ENCODE measurements around the gene RABEP1.

The RABEP1 gene

DNA sequence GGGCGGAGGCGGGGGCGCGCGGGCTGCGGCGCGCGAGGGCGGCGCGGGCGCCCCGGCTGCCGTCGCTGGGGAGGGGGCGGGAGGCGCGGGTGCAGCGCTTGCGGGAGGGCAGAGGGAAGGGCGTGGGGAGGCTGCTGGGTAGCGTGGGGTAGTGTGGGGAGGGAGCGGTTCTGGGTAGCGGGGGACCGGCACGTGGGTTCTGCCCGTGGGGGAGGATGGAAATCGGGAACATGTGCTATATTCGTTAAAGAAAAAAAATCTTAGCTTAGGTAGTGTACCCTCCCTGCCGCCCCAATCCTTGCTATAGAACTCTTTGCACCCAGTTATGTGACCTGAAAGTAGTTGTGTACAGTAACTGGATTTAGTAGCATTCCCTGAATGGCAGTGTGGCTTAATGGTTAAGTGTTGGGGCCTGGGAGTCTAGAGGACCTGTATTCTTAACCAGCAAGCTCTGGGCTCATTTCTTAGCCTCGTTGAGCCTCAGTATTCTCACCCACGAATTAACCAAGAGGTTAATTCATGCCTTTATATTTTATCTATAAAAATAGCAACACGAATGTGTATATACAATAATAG is 646 bp downstream of the RABEP1 start:
- no peak for DNase-seq

DNA sequence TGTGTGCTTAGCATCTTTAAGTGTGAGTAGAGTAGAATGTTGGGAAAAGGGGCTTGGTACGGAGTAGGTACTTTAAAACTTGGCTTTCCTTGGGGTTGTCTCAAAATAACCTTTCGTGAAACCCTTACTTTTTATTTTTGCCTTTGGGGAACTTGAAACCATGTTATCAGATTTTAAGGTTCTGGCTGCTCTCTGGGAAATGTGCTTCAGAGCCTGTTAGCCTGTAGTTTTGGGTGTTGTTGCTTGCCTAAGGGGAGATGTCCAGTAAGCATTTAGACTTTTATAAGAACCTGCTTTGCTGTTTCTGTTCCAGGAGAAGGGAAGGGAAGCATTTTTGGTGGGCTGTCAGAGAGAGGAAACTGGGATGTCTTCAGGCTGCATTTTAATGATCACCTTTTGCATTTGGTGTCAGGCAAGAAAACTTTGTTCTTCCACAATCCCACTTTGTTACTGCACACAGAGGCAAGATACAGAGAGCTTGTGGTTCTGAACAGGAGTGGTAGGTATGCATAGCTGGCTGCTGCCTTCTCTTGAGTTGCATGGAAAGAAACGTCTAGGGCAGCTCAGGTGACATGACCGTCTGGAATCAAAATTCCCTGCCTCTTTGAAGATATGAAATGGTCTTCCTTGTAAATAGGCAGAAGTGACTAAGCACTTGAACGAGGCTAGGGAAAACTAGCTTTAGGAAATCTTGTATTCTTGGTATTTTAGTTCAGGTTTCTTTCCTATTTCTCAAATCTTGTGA is 1.7 kb downstream of the RABEP1 start:
- DNase-seq: no peak

DNA sequence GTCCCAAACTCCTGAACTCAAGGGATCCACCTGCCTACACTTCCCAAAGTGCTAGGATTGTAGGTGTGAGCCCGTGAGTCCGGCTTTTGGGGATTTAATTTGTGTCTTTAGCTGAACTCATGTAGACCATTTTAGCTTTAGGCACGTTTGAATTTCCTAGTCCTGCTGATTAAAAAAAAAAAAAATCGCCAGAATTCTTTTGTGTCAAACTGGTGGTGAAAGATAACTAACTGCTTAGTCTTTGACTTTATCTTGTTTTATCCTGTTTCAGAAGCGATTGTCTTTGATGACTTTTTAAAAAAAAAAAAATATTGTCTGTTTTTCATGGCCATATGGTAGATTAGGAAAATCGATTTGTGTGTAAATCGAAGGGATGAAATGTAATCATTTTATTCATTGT is 2.6 kb downstream of the RABEP1 start:
- DNase-seq: no peak

DNA sequence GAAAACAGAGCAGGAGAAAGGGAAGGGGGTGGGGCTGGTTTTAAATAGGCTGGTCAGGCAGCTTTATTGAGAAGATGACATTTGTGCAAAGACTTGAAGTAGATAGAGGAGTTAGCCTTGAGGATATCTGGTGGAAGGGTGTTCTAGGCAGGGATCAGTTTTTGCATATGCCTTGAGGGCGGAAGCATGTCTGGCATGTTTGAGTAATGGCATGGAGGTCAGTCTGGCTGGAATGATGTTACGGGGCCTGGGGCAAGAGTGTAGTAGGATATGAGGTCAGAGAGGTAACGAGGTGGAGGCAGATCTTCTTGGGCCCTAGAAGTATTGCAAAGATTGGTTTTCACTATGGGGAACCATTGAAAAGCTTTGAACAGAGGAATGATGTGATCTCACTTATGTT is 4.8 kb downstream of the RABEP1 start:
- no peak for DNase-seq

DNA sequence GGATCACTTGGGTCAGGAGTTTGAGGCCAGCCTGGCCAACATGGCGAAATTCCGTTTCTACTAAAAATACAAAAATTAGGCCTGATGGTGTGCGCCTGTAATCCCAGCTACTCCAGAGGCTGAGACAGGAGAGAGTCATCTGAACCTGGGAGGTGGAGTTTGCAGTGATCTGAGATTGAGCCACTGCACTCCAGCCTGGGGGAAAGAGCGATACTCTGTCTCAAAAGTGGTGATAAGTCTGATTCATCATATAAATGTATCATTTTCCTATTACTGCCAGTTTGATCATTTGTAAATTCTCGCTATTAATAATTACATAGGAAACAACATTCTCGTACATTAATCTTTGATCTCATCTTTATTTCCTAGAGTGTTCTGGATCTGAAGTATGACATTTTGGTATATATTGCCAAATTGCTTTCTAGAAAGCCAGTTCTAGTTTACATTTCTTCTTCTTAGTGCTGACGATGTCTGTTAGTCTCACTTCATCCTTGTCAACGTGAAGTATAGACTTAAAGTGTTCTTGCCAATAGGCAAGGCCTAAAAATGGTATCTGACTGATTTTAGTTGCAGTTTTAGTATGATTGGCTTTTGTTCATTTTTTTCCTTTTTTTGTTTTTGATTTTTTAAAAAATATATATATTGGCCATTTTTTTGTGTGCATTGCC is 9.7 kb downstream of the RABEP1 start:
- no peak for DNase-seq

DNA sequence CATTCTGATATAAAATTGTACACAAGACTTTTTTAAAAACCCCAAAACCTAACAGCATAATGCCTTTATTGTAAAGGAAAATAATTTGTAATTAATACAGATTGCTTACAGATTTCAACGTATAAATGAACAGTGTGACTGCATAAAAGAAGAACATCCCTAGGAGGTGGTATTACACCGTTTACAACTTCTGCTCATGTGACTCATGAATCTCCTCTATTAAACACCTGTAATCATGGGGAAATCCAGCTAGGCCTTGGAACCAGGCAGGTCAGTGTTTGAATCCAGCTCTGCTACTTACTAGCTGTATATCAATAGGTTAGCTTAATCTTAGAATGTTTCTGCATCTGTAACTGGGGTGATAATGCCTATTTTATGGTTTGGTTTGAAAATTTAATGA is 15.2 kb downstream of the RABEP1 start:
- DNase-seq: no peak

DNA sequence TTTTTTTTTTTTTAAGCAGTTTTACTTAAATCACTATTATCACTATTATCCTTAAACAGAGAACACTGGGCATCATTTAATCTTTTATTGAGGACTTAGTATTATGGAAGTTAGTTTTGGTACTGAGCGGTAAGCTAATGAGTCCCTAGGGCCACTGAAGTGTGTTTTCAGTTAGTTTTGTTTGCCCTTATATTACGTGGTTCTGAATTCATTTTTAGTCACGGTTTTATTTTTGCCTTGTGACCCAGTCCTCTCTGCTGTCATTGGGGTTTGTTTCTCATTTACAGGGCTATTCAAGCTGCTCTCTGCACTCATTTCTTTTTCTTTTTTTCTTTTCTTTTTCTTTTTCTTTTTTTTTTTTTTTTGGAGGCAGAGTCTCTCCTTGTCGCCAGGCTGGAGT is 17.3 kb downstream of the RABEP1 start:
- DNase-seq: no peak

DNA sequence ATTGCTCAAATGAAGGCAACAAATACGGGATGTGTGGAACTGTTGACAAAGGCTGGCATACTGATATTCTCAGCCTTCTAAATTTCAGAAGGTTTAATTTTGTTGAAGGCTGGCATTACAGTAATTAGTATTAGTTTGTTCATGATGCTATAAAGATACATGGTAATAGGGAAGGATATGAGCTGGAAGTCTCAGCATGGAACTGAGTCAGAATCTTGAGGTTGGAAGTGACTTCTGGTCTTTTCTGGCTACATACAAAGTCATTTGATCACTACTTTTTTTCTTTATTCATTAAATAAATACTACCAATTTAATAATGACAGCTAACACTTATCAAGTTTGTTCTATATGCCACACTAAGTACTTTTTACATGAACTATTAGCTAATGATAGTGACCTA is 22.6 kb downstream of the RABEP1 start:
- DNase-seq: no peak

DNA sequence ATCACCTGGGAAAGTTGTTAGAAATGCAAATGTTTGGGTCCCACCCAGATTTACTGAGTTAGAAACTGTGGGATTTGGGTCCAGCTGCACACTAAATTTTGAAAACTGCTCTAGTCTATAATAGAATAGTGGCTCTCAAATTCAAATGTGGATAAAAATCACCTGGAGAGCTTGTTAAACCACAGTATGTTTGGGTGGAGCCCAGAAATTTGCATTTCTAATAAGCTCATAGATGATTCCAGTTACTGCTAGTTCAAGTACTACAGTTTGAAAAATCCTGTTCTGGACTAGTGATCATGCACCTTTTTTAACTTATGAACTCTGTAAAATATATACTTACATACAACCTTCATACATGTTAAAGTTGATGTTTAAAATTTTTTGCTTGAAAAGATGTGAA is 27.8 kb downstream of the RABEP1 start:
- DNase-seq: no peak

DNA sequence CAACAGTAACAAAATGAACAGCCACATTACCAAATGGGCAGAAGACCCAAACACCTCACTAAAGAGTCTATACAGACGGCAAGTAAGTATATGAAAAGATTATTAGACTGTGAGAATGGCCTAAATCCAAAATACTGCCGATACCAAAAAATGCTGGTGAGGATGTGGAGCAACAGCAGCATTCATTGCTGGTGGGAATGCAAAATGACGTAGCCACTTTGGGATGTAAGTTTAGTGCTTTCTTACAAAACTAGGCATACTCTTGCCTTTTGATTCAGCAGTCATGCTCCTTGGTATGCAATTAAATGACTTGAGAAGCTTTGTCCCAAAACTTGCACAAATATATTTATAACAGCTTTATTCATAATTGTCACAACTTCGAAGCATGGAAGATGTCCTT is 43.8 kb downstream of the RABEP1 start:
- DNase-seq: no peak

DNA sequence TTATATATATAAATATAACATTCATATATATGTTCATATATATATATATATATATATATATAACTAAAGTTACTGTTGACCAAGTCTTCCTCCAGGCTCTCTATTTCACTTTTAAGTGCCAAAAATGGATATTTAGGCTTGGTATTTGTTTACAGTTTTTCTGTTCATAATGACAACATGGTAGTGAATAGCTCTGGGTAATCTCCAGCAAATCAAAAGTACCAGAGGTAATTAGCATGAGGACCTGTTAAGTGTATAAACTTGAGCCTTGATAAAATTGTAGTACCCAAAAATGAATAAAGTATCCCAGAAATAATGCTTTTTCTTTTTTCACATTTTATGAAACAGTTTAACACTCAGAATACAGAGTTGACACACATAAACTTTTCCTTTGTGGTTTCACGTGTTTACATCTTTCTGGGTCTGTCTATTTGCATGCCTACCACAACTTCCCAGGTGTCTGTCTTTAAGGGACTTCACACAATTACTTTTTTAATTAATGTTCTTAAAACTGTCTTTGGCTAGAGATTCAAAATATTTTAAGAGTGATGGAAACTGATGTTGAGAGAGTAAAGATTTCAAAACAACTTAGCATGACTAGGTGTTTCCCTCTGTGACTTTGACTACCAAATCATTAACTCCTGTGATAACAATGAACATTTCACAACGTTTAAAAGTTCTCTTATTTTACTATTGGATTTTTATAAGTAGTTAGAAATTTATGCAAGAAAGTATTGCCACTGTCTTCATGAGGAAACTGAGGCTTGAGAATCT is 47.9 kb downstream of the RABEP1 start:
- DNase-seq: peak; percentile 23

DNA sequence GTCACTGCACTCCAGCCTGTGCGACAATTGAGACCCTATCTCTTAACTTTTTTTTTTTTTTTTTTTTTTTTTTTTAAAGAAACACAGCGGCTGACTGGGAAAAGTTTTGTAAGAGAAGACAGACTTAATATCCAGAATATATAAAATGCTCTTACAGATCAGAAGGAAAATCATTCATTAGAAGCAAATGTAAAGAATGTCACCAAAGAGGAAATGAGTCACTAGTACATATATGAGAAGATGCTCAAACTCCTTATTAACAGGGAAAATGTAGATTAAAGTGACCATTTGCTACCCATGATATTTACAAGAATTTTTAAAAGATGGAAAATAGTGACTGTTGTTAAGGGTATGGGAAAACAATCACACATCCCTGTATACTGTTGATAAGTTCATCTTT is 48.9 kb downstream of the RABEP1 start:
- no peak for DNase-seq

DNA sequence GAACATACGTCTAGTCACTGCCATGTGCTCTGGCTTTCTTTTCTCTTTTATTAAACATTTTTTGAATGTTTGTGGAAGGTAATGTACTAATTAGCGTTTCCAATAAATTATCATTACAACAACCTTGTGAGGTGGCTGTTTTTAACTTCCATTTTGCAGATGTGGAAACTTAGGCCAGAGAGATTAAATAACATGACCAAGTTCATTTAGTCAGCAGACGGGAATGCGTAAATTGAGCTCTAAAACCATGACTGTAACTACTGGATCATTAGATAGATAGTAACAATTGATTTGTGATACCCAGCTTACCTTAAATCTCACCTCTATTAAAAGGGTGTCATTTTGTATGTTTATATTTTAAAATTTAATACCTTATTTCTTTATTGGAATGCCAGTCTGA is 49.4 kb downstream of the RABEP1 start:
- no peak for DNase-seq

DNA sequence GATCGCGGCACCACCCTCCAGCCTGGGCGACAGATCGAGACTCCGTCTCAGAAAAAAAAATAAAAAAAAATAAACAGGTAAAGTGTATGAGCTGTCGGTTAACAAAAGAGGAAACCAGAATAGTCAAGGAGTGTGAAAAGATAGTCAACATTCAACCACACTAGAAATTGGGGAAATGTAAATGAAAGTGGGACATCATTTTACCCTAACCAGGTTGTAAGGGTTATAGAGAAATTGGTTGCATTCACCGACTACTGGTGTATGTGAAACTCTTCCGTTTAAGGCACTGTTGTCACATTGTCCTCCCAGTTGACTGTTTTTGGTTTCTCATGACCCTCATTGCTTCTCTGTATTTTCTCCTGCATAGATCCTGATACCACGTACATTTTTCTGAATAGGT is 62.8 kb downstream of the RABEP1 start:
- DNase-seq: no peak

DNA sequence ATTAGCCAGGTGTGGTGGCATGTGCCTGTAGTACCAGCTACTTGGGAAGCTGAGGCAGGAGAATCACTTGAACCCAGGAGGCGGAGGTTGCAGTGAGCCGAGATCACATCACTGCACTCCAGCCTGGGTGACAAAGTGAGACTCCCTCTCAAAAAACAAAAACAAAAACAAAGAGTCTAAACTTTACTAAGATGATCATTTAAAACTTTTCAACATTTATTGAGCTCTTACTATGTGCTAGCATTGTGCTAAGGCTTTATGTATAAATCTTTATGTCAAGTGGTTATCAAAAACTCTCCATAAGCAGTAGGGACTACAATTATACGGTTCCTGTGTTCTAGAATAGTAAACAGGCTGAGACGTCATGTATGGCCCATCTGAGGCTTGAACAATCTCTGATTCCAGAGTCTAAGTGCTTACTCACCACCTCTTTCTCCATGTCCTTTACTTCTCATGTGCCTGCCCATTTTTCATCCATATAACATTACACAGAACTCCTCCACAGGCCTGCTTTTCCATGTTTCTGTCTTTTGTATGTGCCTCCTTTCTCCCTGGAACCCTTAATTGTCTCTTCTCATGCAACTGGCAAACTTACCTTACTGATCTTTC is 70.7 kb downstream of the RABEP1 start:
- DNase-seq: no peak

DNA sequence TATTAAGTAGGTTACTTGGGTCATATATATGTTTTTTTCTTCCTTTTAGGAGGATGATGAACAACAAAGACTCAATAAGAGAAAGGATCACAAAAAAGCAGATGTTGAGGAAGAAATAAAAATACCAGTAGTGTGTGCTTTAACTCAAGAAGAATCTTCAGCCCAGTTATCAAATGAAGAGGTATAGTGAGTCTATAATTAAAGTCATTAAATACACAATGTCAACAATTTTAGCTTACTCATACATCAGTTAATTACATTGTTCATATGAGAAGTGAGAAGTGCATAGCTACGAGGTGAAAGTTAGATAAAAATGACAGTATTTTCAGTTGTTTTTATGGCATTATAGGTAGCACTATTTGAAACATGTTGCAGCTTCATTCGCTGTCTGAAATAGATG is 72.2 kb downstream of the RABEP1 start:
- no peak for DNase-seq

DNA sequence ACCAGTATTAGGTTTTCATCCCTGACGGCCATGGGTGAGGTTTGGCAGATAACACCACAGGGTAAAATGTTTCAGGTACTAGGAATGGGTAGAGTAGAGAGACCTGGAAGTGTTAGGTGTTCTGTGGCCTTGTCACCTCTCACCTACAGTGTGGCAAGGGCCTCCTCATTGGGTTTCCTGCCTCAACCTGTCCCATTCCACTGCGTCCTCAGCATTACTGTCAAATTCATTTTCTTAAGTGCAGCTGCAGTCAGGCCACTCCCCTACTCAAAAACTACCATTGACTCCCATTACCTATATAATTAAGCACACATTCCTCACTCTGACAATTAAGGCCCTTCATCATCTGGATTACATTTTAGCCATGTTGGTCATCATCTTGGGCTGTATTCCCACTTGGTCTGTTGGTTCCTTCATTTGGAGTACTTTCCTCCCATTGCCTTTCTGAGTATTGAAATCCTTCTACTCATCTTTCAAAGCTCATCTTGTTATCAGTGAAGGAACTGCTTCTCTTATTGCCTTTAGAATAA is 72.9 kb downstream of the RABEP1 start:
- no peak for DNase-seq

DNA sequence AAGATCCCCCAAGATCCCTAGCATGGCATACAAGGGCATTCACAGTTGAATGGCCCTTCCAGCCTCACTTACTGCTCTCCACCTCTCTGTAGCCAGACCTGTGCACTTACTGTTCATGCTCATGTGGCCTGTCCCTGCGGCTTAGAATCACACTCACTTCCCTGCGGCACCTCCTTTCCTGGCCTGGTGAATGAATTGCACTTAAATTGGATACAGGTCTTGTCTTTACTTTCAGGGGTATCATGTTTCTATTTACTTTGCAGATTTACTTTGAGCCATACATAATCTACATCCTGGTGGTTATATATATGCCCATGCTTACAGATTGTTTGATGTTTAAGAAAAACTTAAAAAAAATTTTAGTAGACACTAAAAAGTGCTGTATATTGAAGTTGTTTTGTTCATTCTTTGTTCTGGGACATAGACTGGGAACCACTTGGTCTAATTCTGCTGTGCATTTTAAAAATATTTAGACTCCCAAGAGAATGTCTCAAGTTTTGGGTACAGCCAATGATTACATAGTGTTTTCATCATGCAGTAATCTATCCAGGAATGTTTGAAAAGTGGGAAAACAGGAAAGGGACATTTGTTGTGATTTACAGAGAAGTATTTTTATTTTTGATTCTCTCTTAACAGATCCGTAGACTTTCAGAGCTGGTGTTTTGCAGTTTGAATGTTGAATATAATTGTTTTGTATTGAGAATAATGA is 73.5 kb downstream of the RABEP1 start:
- DNase-seq: no peak

DNA sequence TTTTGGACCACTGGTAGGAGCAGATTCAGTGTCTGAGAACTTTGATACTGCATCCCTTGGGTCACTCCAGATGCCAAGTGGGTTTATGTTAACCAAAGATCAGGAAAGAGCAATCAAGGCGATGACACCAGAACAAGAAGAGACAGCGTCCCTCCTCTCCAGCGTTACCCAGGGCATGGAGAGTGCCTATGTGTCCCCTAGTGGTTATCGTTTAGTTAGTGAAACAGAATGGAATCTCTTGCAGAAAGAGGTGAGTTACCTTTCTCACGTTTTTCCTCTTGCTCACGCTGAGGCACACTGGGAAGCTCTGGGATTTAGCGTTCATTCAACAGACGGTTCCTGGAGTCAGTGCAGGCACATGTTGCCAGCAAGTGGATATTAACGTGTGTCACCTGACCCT is 79.3 kb downstream of the RABEP1 start:
- no peak for DNase-seq

DNA sequence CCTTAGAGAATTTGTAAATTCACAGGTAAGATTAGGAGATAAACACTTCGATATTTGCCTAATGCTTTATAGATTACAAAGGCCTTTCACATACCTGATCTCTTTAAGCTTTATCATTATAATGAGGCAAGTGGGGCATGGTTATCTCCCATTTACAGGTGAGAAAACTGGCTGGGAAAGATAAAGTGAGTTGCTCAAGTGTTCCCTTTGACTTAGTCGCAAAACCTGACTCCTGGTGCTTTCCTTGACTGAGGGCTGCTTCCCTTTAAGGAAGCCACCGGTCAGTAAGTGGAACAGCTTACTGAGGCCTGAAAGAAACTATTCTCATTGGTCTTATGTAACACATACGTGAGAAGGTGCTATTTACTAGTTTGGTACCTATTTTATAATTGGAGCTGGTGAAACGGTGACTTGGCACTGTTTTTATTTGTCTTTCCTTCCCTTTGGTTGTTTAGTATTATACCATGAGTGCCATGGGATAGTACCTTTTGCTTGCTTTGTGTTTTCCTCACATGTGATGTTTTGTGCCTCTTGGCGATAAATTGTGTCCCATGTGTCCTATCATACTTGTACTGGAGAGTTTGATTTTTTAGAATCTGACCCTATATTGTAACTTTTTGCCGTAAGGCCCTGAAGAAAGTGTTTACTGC is 80.2 kb downstream of the RABEP1 start:
- no peak for DNase-seq

DNA sequence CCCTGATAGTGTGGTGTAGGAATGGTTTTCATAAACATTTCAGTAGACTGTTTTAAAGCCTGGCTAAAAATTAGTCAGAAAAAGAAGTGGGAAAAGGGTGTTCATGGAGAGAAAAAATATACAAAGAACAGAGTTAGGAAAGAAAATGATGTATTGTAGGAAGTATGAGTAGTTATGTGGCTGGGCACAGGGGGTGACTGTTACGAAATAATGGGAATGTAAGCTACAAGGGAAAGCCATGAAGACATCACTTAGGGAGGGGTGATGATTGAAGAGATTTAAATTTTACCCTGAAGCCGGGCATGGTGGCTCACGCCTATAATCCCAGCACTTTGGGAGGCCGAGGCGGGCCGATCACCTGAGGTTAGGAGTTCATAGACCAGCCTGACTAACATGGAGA is 82.1 kb downstream of the RABEP1 start:
- no peak for DNase-seq

DNA sequence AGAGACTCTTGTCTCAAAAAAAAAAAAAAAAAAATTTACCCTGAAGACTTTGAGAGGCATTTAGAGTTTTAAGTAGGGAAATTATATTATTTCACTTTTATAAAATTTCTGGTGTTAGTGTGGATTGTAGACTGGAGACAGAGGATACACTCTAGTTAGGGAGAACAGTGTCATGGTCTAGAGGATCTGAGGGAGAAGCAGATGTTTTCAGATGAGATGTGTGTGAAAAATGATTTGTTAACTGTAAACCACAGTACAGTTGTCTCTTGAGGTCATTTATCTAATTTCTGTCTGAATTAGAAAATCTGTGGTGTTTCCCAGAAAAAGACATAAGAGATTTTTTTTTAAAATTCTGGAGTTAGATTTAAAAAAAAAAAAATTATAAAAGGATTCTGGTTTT is 82.6 kb downstream of the RABEP1 start:
- no peak for DNase-seq
